SK-N-SH (cell line): Measurements from ENCODE around the gene NEK3.

Experiments used
- CTCF ChIP-seq: fragments of 200-600 bp; sonication (generic); IDR thresholded peaks from 2 replicates; pipeline ENCODE4 v1.6.1; 2017; ENCODE audit warnings: antibody characterized with exemption, mild to moderate bottlenecking, moderate library complexity
- MXI1 ChIP-seq: IDR thresholded peaks from 2 replicates; pipeline ENCODE4 v1.6.1; 2012; ENCODE audit warnings: mild to moderate bottlenecking, low read depth, low read length, improper control_type of control experiment

GRCh38 chr13:52177276-52177675 is 17.9 kb upstream of the NEK3 start:
- TF ChIP-seq CTCF, result no peak
- TF ChIP-seq MXI1, result no peak
